RWPE1 (cell line): ENCODE measurements around the gene SLC2A10.
A peak's percentile ranks its signal among the peaks of the same experiment; 100 is the strongest.

ENCODE experiments used
- CTCF ChIA-PET: fragments of 350-600 bp; sonication (Branson Sonifier 250); formaldehyde crosslinking; extraction: SDS; loops from one replicate; lab custom pipeline; 2021; lab: Yijun Ruan, JAX
- POLR2A ChIA-PET: fragments of 400-600 bp; formaldehyde crosslinking; extraction: SDS; loops from one replicate; lab custom pipeline; 2020; ENCODE audit warnings: antibody characterized with exemption; ENCODE audit not compliant: low non-redundant PET; lab: Yijun Ruan, JAX
- DNase-seq: peaks from one replicate; pipeline ENCODE4 v3.0.0; 2012; ENCODE audit warnings: low spot score
- H3K27ac ChIP-seq: fragments of 450-650 bp; 2 replicates; pipeline ENCODE4 v1.5.1; 2017
- CTCF ChIP-seq: fragments of 450-650 bp; conservative IDR thresholded peaks from 2 replicates; pipeline ENCODE4 v1.5.1; 2017; ENCODE audit warnings: low read depth, mild to moderate bottlenecking

The SLC2A10 gene

GRCh38 chr20:46694484-46694883, 15.0 kb upstream of the SLC2A10 start:
- CTCF ChIA-PET: interaction anchor here (2.0 kb wide), 1 partner anchor 13 kb away, joined by 5 read pairs; no protein-coding TSS in a partner anchor
- DNase-seq: peak; percentile 63
- no peak for TF ChIP-seq CTCF
- POLR2A ChIA-PET: interaction anchor here (0.6 kb wide), 1 partner anchor 184 kb away, joined by 3 read pairs; no protein-coding TSS in a partner anchor
- H3K27ac ChIP-seq: no peak overlapping the region

DNA sequence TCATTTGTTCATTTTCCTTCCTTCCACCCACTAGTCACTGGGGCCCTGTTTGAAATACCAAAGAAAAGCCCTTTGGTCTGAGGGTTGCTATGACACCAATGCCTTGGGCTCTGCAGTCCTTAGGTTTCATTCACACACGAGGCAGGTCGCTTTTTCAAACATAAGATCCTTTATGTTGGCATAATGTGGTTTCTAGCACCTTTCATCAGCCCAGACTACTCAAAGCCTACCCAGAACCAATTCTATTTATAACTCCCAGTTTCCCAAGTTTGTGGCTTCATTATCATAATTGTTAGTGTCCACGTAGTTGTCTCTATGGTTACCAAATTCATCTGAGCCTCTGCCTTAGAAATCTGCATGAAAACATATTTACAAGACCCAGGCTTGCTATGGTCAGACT, 13.6 kb upstream of the SLC2A10 start:
- POLR2A ChIA-PET: no interaction called here
- CTCF ChIA-PET: interaction anchor here (0.6 kb wide), 1 partner anchor 266 kb away, joined by 3 read pairs; no protein-coding TSS in a partner anchor
- H3K27ac ChIP-seq: no peak overlapping the region

GRCh38 chr20:46696791-46697279, 12.6 kb upstream of the SLC2A10 start:
- POLR2A ChIA-PET: no interaction called here
- CTCF ChIA-PET: interaction anchor here (0.8 kb wide), 1 partner anchor 1658 kb away, joined by 4 read pairs; no protein-coding TSS in a partner anchor
- H3K27ac ChIP-seq: no peak overlapping the region
- DNase-seq: no peak
- no peak for TF ChIP-seq CTCF

More for the DNA sequence above, 13.6 kb upstream of the SLC2A10 start:
- no peak for TF ChIP-seq CTCF
- no peak for DNase-seq

- POLR2A ChIA-PET: no interaction called here
- H3K27ac ChIP-seq: no peak overlapping the region
- no peak for TF ChIP-seq CTCF
- no peak for DNase-seq
- CTCF ChIA-PET: interaction anchor here (0.6 kb wide), 2 partner anchors 922 to 1473 kb away, joined by 3 read pairs; no protein-coding TSS in a partner anchor
Observed at GRCh38 chr20:46698788-46699187, 10.7 kb upstream of the SLC2A10 start.

- ChIA-PET CTCF (interaction anchor here (0.9 to 1.0 kb wide), 3 partner anchors 11 to 50 kb away, joined by 3 to 5 read pairs (median 4); no protein-coding TSS in a partner anchor), POLR2A (no interaction called here)
- no peak overlapping the region for H3K27ac ChIP-seq
- peak; percentile 68 for DNase-seq
- peak; percentile 82 for TF ChIP-seq CTCF
Observed at GRCh38 chr20:46699651-46700359, 9.6 kb upstream of the SLC2A10 start.

GRCh38 chr20:46700481-46700880, 9.0 kb upstream of the SLC2A10 start:
- no peak overlapping the region for H3K27ac ChIP-seq
- ChIA-PET CTCF (interaction anchor here (0.7 to 1.0 kb wide), 3 partner anchors 13 to 51 kb away, joined by 3 to 5 read pairs (median 4); no protein-coding TSS in a partner anchor), POLR2A (no interaction called here)
- TF ChIP-seq CTCF: no peak
- DNase-seq: no peak
